Prostate gland (tissue), 2 donors: Measurements from ENCODE around the gene NRXN3.

Experiments
- POLR2A ChIP-seq: fragments of 450-650 bp; IDR thresholded peaks from one replicate; pipeline ENCODE4 v1.6.1; 2016; ENCODE audit warnings: antibody characterized with exemption, mild to moderate bottlenecking
- TF ChIP-seq, protein P1 (sequence below), 4 experiments: fragments of 200-600 bp in 2 of 4; fragments of 450-650 bp in 2 of 4; sonication (generic) in 2 of 4; IDR thresholded peaks; 1 replicate in 3 of 4; 2 replicates in 1 of 4; pipeline ENCODE4 v1.5.1; 2016 to 2019; ENCODE audit warnings: antibody characterized with exemption in 4 of 4, mild to moderate bottlenecking in 2 of 4, moderate library complexity in 2 of 4

- TF ChIP-seq POLR2A: no peak
- TF ChIP-seq, protein P1, sequence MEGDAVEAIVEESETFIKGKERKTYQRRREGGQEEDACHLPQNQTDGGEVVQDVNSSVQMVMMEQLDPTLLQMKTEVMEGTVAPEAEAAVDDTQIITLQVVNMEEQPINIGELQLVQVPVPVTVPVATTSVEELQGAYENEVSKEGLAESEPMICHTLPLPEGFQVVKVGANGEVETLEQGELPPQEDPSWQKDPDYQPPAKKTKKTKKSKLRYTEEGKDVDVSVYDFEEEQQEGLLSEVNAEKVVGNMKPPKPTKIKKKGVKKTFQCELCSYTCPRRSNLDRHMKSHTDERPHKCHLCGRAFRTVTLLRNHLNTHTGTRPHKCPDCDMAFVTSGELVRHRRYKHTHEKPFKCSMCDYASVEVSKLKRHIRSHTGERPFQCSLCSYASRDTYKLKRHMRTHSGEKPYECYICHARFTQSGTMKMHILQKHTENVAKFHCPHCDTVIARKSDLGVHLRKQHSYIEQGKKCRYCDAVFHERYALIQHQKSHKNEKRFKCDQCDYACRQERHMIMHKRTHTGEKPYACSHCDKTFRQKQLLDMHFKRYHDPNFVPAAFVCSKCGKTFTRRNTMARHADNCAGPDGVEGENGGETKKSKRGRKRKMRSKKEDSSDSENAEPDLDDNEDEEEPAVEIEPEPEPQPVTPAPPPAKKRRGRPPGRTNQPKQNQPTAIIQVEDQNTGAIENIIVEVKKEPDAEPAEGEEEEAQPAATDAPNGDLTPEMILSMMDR (IDR thresholded peaks at IDR 0.05): no peak
Measured at GRCh38 chr14:78851189-78851588, 681.0 kb downstream of the NRXN3 start.
